GM12878 (cell line): ENCODE measurements around the gene ZNF222. TPM values are rescaled to one million over a fixed set of nuclear protein-coding genes. Genes with fewer than 3 reads are reported as not detected.
A peak's percentile ranks its signal among the peaks of the same experiment; 100 is the strongest.

Source experiments
- BACH1 ChIP-seq: fragments of 450-650 bp; IDR thresholded peaks from 2 replicates; pipeline ENCODE4 v1.6.1; 2017; ENCODE audit warnings: mild to moderate bottlenecking, borderline replicate concordance
- BCL3 ChIP-seq: IDR thresholded peaks from 2 replicates; pipeline ENCODE4 v1.6.1; 2011; ENCODE audit warnings: borderline replicate concordance, low read depth, mild to moderate bottlenecking, moderate library complexity, low read length; ENCODE audit not compliant: insufficient read depth, poor library complexity, severe bottlenecking
- CBX5 ChIP-seq: sonication (generic); IDR thresholded peaks from 2 replicates; pipeline ENCODE4 v1.6.1; 2016; ENCODE audit warnings: low read depth, moderate library complexity, mild to moderate bottlenecking, inconsistent platforms
- CEBPZ ChIP-seq: fragments of 150-350 bp; IDR thresholded peaks from 2 replicates; pipeline ENCODE4 v1.6.1; 2016; ENCODE audit warnings: low read depth, low read length
- CREB1 ChIP-seq: IDR thresholded peaks from 2 replicates; pipeline ENCODE4 v1.6.1; 2012; ENCODE audit warnings: low read depth, mild to moderate bottlenecking, inconsistent platforms
- CREM ChIP-seq: IDR thresholded peaks from 2 replicates; pipeline ENCODE4 v1.6.1; 2014; ENCODE audit warnings: antibody characterized with exemption, low read depth
- GATAD2B ChIP-seq: fragments of 450-650 bp; conservative IDR thresholded peaks from 2 replicates; pipeline ENCODE4 v1.6.1; 2017; ENCODE audit warnings: low read depth, mild to moderate bottlenecking, moderate library complexity
- IKZF1 ChIP-seq: fragments of 450-650 bp; conservative IDR thresholded peaks from 2 replicates; pipeline ENCODE4 v1.6.1; 2017; ENCODE audit warnings: antibody characterized with exemption, mild to moderate bottlenecking
- KDM1A ChIP-seq: fragments of 200-600 bp; sonication (generic); IDR thresholded peaks from 2 replicates; pipeline ENCODE4 v1.6.1; 2016; ENCODE audit warnings: borderline replicate concordance
- MLLT1 ChIP-seq: fragments of 450-650 bp; IDR thresholded peaks from 2 replicates; pipeline ENCODE4 v1.6.1; 2016; ENCODE audit warnings: mild to moderate bottlenecking
- MYC ChIP-seq: IDR thresholded peaks from 2 replicates; pipeline ENCODE4 v1.6.1; 2011; ENCODE audit warnings: mild to moderate bottlenecking, low read length, moderate library complexity, inconsistent platforms; ENCODE audit not compliant: insufficient read depth, insufficient replicate concordance, insufficient read length, severe bottlenecking
- NFYA ChIP-seq: IDR thresholded peaks from 2 replicates; pipeline ENCODE4 v1.6.1; 2011; ENCODE audit warnings: low read depth, mild to moderate bottlenecking, low read length, improper control_type of control experiment, borderline replicate concordance
- NR2C1 ChIP-seq: fragments of 450-650 bp; IDR thresholded peaks from 2 replicates; pipeline ENCODE4 v1.6.1; 2017; ENCODE audit warnings: antibody characterized with exemption, mild to moderate bottlenecking, moderate library complexity
- POLR2AphosphoS2 ChIP-seq: IDR thresholded peaks from 2 replicates; pipeline ENCODE4 v1.6.1; 2011; ENCODE audit warnings: low read depth, mild to moderate bottlenecking, low read length, improper control_type of control experiment, moderate library complexity
- POLR2AphosphoS5 ChIP-seq: IDR thresholded peaks from 2 replicates; pipeline ENCODE4 v1.6.1; 2011; ENCODE audit warnings: mild to moderate bottlenecking, low read length, inconsistent platforms
- RBBP5 ChIP-seq: fragments of 200-600 bp; sonication (generic); conservative IDR thresholded peaks from 2 replicates; pipeline ENCODE4 v1.6.1; 2016
- SMC3 ChIP-seq: IDR thresholded peaks from 2 replicates; pipeline ENCODE4 v1.6.1; 2011; ENCODE audit warnings: low read length, improper control_type of control experiment, borderline replicate concordance
- YY1 ChIP-seq: IDR thresholded peaks from 2 replicates; pipeline ENCODE4 v1.6.1; 2011; ENCODE audit warnings: low read depth, mild to moderate bottlenecking, low read length
- ZBED1 ChIP-seq: IDR thresholded peaks from 2 replicates; pipeline ENCODE4 v1.6.1; 2016; ENCODE audit warnings: borderline replicate concordance
- ZNF217 ChIP-seq: fragments of 450-650 bp; IDR thresholded peaks from 2 replicates; pipeline ENCODE4 v1.6.1; 2017; ENCODE audit warnings: antibody characterized with exemption, mild to moderate bottlenecking
- ZNF274 ChIP-seq: IDR thresholded peaks from one replicate; pipeline ENCODE4 v1.8.0; 2011; ENCODE audit not compliant: insufficient read length, insufficient read depth
- polyA plus RNA-seq, 11 experiments: library from polyadenylated mRNA; depleted of rRNA in 4 of 11; unstranded in 6 of 11; stranded (reverse) in 5 of 11; fragments of >200 nt; fragmentation: Nextera tagmentation in 4 of 11; fragmentation: Illumina TruSeq in 1 of 11; extraction: Ambion mirVana in 4 of 11; extraction: Trizol in 1 of 11; gene quantifications; 1 replicate in 1 of 11; 2 replicates in 10 of 11; pipeline versions ENCODE4 v1.2.1 to v1.2.3, GENCODE V29; 2011 to 2016; ENCODE audit warnings: inconsistent platforms in 2 of 11, missing spikeins in 2 of 11, low read depth in 1 of 11
- total RNA-seq, 4 experiments: library from RNA; depleted of rRNA in 3 of 4; stranded (reverse); fragments of >200 nt in 3 of 4; fragmentation: Illumina TruSeq in 1 of 4; extraction: Trizol in 1 of 4; gene quantifications; 2 replicates each; pipeline versions ENCODE4 v1.2.1 to v1.2.3, GENCODE V29; 2013 to 2021
- TF ChIP-seq, protein P1 (sequence below): IDR thresholded peaks from 2 replicates; pipeline ENCODE4 v1.6.1; 2011; ENCODE audit warnings: low read depth, mild to moderate bottlenecking, low read length, moderate library complexity, borderline replicate concordance; ENCODE audit errors: extremely low read depth

The ZNF222 gene
- total and polyA plus RNA-seq, 10 of the 15 experiments (the other 5 are each of a cell fraction or from before 2014, with no cell fraction given): 2.3 to 5.9 (median 4.2) TPM

DNA sequence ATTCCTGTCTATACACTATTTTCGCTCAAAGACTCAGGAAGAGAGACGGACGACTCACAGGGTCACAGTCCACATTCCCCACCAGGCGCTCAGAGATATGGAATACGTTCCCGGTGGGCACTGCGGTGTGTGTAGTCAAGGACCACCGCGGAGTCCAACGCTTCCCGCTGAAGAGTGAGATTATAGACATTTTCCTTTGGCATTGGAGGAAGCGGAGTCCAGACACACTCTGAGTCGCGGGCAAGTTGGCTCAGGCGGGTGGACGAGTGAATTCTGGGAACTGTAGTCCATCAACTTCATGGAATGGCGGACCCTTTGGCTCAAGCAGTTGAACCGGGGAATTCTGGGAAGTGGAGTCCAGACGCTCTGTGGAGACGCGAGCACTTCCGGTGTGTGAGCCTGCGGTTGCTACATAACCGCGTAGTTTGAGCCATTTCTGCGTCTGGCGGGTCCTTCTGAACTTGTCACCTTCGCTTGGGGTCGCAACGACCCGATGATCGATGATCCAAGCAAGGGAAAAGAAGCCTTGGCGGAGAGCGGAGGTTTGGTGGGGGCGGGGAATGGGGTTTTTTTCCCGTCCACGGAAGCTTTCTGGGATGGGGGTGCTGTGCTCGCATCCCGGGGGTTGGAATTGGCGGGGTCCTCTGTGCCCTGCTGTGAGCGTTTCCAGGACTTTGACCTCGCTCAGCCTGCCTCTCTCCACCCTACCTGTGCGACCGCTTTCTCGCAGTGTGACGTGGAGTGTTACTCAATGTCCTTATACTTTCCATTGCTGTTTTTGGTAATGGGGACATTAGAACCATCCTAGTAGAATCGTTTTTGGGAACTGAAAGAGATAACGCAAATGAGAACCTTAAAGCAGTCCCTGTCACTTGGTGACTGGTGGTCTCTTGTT, 22.4 kb upstream of the ZNF222 start, which contains the start of gene ZNF230 (continued):
- TF ChIP-seq, protein P1, sequence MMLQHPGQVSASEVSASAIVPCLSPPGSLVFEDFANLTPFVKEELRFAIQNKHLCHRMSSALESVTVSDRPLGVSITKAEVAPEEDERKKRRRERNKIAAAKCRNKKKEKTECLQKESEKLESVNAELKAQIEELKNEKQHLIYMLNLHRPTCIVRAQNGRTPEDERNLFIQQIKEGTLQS: no peak
- peak; percentile 78; the same call in 1 of the 2 replicates for TF ChIP-seq MLLT1
- no peak for TF ChIP-seq NFYA
- TF ChIP-seq KDM1A: no peak
- no peak for TF ChIP-seq BACH1
- TF ChIP-seq IKZF1: peak; percentile 98
- no peak for TF ChIP-seq RBBP5
- TF ChIP-seq CEBPZ: no peak
- no peak for TF ChIP-seq SMC3
- TF ChIP-seq ZNF274: no peak
- TF ChIP-seq POLR2AphosphoS2: no peak
- TF ChIP-seq MYC: no peak
- TF ChIP-seq NR2C1: peak; percentile 89
- no peak for TF ChIP-seq ZBED1
- TF ChIP-seq CREM: peak; percentile 90
- TF ChIP-seq YY1: peak; percentile 98
- TF ChIP-seq ZNF217: no peak
- TF ChIP-seq GATAD2B: peak; percentile 49; the same call in 1 of the 2 replicates
- no peak for TF ChIP-seq BCL3
- TF ChIP-seq POLR2AphosphoS5: peak; percentile 57; the same call in 1 of the 2 replicates
- TF ChIP-seq CBX5: no peak
- peak; percentile 87 for TF ChIP-seq CREB1
